HepG2 (cell line): Measurements from ENCODE around the gene C1QTNF5. TPM values are rescaled to one million over a fixed set of nuclear protein-coding genes. Genes with fewer than 3 reads are reported as not detected.

ENCODE experiments used
- CBFB ChIP-seq: sonication (generic); formaldehyde crosslinking; IDR thresholded peaks from 2 replicates; pipeline ENCODE4 v1.4.0; 2020; ENCODE audit warnings: missing genetic modification reagents
- ELF1 ChIP-seq: sonication (generic); formaldehyde crosslinking; IDR thresholded peaks from 2 replicates; pipeline ENCODE4 v1.4.0; 2020; ENCODE audit warnings: missing genetic modification reagents
- EP300 ChIP-seq, 3 experiments: sonication (generic) in 1 of 3; formaldehyde crosslinking in 1 of 3; IDR thresholded peaks; 2 replicates each; pipeline versions ENCODE4 v1.5.1 to v1.6.1; 2011 to 2020; ENCODE audit warnings: low read depth in 2 of 3, low read length in 2 of 3, borderline replicate concordance in 1 of 3, improper control_type of control experiment in 1 of 3, mild to moderate bottlenecking in 1 of 3, missing genetic modification reagents in 1 of 3, moderate library complexity in 1 of 3
- KDM5B ChIP-seq: sonication (generic); formaldehyde crosslinking; IDR thresholded peaks from 2 replicates; pipeline ENCODE4 v1.4.0; 2020; ENCODE audit warnings: missing genetic modification reagents, mild to moderate bottlenecking, borderline replicate concordance
- KLF9 ChIP-seq: IDR thresholded peaks from 2 replicates; pipeline ENCODE4 v1.6.1; 2016; ENCODE audit warnings: low read depth
- NPAS2 ChIP-seq: sonication (generic); formaldehyde crosslinking; IDR thresholded peaks from 2 replicates; pipeline ENCODE4 v1.8.0; 2022; ENCODE audit warnings: mild to moderate bottlenecking, missing genetic modification reagents, borderline replicate concordance
- NR2F2 ChIP-seq: IDR thresholded peaks from 2 replicates; pipeline ENCODE4 v1.6.1; 2012; ENCODE audit warnings: low read depth, inconsistent platforms, borderline replicate concordance
- NRL ChIP-seq: sonication (generic); formaldehyde crosslinking; IDR thresholded peaks from 2 replicates; pipeline ENCODE4 v1.5.0; 2020; ENCODE audit warnings: missing genetic modification reagents, mild to moderate bottlenecking, moderate library complexity, borderline replicate concordance
- RBFOX2 ChIP-seq: fragments of 200-400 bp; formaldehyde crosslinking; IDR thresholded peaks from 2 replicates; pipeline ENCODE4 v1.6.1; 2017; ENCODE audit warnings: low read depth, mild to moderate bottlenecking, low read length
- RFXAP ChIP-seq: sonication (generic); formaldehyde crosslinking; IDR thresholded peaks from 2 replicates; pipeline ENCODE4 v1.4.0; 2020; ENCODE audit warnings: missing genetic modification reagents, borderline replicate concordance
- SRSF4 ChIP-seq: fragments of 200-400 bp; formaldehyde crosslinking; IDR thresholded peaks from one replicate; pipeline ENCODE4 v1.6.1; 2018; ENCODE audit warnings: mild to moderate bottlenecking, low read depth, low read length, moderate library complexity; ENCODE audit not compliant: poor library complexity, severe bottlenecking
- ZFP36 ChIP-seq: fragments of 150-350 bp; IDR thresholded peaks from 2 replicates; pipeline ENCODE4 v1.6.1; 2018; ENCODE audit warnings: borderline replicate concordance, low read length, low read depth; ENCODE audit not compliant: partially characterized antibody
- ZNF230 ChIP-seq: sonication (generic); formaldehyde crosslinking; IDR thresholded peaks from 2 replicates; pipeline ENCODE4 v1.4.0; 2020; ENCODE audit warnings: mild to moderate bottlenecking, missing genetic modification reagents
- ZNF468 ChIP-seq: sonication (generic); formaldehyde crosslinking; IDR thresholded peaks from 2 replicates; pipeline ENCODE4 v1.8.0; 2022; ENCODE audit warnings: mild to moderate bottlenecking, moderate library complexity, missing genetic modification reagents
- ZNF569 ChIP-seq: sonication (generic); formaldehyde crosslinking; IDR thresholded peaks from 2 replicates; pipeline ENCODE4 v1.5.0; 2020; ENCODE audit warnings: mild to moderate bottlenecking, missing genetic modification reagents, moderate library complexity, borderline replicate concordance
- ZNF672 ChIP-seq: sonication (generic); formaldehyde crosslinking; IDR thresholded peaks from 2 replicates; pipeline ENCODE4 v1.8.1; 2022; ENCODE audit warnings: missing genetic modification reagents
- ZNF83 ChIP-seq: sonication (generic); formaldehyde crosslinking; IDR thresholded peaks from 2 replicates; pipeline ENCODE4 v1.4.0; 2020; ENCODE audit warnings: missing genetic modification reagents, mild to moderate bottlenecking, borderline replicate concordance
- polyA plus RNA-seq, 8 experiments: library from polyadenylated mRNA; depleted of rRNA in 3 of 8; stranded (reverse) in 7 of 8; unstranded in 1 of 8; fragments of >200 nt; fragmentation: Illumina TruSeq in 4 of 8; extraction: Trizol in 4 of 8; gene quantifications; 2 replicates each; pipeline versions ENCODE4 v1.2.1 to v1.2.3, GENCODE V29; 2011 to 2016; ENCODE audit warnings: low read depth in 4 of 8, missing spikeins in 1 of 8, mixed read lengths in 1 of 8; ENCODE audit not compliant: insufficient read depth in 1 of 8
- total RNA-seq, 5 experiments: library from RNA; depleted of rRNA; stranded (reverse); fragments of >200 nt; fragmentation: Illumina TruSeq; extraction: Trizol; gene quantifications; 2 replicates each; pipeline ENCODE4 v1.2.3, GENCODE V29; 2016; ENCODE audit warnings: low read depth in 1 of 5
- TF ChIP-seq, protein P1 (sequence below): sonication (generic); formaldehyde crosslinking; IDR thresholded peaks from 2 replicates; pipeline ENCODE4 v1.5.1; 2020; ENCODE audit warnings: mild to moderate bottlenecking, missing genetic modification reagents, moderate library complexity
- TF ChIP-seq, protein P2 (sequence below): sonication (generic); formaldehyde crosslinking; IDR thresholded peaks from 2 replicates; pipeline ENCODE4 v1.8.1; 2023; ENCODE audit warnings: missing genetic modification reagents, inconsistent platforms, borderline replicate concordance
- TF ChIP-seq, protein P3 (sequence below): sonication (generic); formaldehyde crosslinking; IDR thresholded peaks from 2 replicates; pipeline ENCODE4 v1.5.0; 2020; ENCODE audit warnings: missing genetic modification reagents
- TF ChIP-seq, protein P4 (sequence below): sonication (generic); formaldehyde crosslinking; IDR thresholded peaks from 2 replicates; pipeline ENCODE4 v1.4.0; 2020; ENCODE audit warnings: missing genetic modification reagents
- TF ChIP-seq, protein P5 (sequence below): sonication (generic); formaldehyde crosslinking; IDR thresholded peaks from 2 replicates; pipeline ENCODE4 v1.5.0; 2020; ENCODE audit warnings: missing genetic modification reagents

The C1QTNF5 gene
- total and polyA plus RNA-seq, 2 of the 13 experiments (the other 11 are each of a cell fraction or from before 2014, with no cell fraction given): 0.86 to 1.2 TPM

DNA sequence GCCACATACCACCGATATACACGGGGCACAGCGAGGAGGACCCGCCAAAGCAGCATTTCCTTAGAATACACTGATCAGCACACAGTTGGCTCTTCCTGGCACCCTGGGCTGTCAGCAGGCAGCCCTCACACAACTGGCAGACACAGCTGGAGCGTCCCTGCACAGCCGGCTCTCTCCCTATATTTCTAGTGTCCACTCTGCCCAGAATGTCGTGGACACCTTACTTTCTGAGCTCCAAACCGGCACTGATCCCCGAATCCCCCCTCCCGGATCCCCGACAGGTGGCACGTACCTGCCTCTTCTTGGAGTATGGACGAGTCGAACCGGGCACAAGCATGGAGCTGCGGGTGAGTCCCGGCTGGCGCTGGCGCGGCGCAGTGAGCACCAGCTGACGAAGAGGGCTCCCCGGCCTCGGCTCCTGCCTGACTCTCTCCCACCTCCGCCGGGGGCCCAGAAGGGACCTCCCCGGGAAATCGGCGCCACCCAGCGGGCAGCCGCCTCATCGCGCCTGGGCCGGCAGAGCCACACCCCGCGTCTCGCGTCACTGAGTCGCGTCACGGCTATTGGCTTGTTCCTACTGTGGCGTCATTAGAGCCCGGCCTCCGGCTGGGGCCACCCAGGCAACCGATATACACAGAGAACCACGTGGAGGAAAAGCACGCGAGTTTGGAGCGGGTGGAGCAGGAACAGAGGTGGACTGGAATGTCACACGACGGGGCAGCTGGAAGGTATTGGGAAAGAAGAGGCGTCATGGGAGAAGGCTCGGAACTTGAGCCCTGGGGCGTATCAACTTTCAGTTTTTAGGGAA, 40.7 kb upstream of the C1QTNF5 start, which contains the start of gene USP2 (continued):
- TF ChIP-seq, protein P1, sequence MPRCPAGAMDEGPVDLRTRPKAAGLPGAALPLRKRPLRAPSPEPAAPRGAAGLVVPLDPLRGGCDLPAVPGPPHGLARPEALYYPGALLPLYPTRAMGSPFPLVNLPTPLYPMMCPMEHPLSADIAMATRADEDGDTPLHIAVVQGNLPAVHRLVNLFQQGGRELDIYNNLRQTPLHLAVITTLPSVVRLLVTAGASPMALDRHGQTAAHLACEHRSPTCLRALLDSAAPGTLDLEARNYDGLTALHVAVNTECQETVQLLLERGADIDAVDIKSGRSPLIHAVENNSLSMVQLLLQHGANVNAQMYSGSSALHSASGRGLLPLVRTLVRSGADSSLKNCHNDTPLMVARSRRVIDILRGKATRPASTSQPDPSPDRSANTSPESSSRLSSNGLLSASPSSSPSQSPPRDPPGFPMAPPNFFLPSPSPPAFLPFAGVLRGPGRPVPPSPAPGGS (CRISPR knock-in tag): peak; percentile 65; the same call in 1 of the 2 replicates
- TF ChIP-seq KDM5B (CRISPR knock-in tag): peak; percentile 55; the same call in 1 of the 2 replicates
- peak; percentile 76 for TF ChIP-seq RFXAP (CRISPR knock-in tag)
- TF ChIP-seq ZNF569 (CRISPR knock-in tag): no peak
- TF ChIP-seq KLF9: peak; percentile 90; the same call in 1 of the 2 replicates
- no peak for TF ChIP-seq NPAS2 (CRISPR knock-in tag)
- no peak for TF ChIP-seq ZNF230 (CRISPR knock-in tag)
- no peak; the same call in 1 of the 2 replicates for TF ChIP-seq ZNF83 (CRISPR knock-in tag)
- no peak for TF ChIP-seq ZFP36
- TF ChIP-seq SRSF4: no peak
- peak; percentile 60; the same call in 1 of the 2 replicates for TF ChIP-seq CBFB (CRISPR knock-in tag)
- TF ChIP-seq, protein P2, sequence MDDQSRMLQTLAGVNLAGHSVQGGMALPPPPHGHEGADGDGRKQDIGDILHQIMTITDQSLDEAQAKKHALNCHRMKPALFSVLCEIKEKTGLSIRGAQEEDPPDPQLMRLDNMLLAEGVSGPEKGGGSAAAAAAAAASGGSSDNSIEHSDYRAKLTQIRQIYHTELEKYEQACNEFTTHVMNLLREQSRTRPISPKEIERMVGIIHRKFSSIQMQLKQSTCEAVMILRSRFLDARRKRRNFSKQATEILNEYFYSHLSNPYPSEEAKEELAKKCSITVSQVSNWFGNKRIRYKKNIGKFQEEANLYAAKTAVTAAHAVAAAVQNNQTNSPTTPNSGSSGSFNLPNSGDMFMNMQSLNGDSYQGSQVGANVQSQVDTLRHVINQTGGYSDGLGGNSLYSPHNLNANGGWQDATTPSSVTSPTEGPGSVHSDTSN: no peak
- TF ChIP-seq ZNF468 (CRISPR knock-in tag): no peak
- TF ChIP-seq, protein P3, sequence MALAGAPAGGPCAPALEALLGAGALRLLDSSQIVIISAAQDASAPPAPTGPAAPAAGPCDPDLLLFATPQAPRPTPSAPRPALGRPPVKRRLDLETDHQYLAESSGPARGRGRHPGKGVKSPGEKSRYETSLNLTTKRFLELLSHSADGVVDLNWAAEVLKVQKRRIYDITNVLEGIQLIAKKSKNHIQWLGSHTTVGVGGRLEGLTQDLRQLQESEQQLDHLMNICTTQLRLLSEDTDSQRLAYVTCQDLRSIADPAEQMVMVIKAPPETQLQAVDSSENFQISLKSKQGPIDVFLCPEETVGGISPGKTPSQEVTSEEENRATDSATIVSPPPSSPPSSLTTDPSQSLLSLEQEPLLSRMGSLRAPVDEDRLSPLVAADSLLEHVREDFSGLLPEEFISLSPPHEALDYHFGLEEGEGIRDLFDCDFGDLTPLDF: 0 out of 2 replicates have a peak, but pooled peaks have one; percentile 41
- peak; percentile 63 for TF ChIP-seq ELF1 (CRISPR knock-in tag)
- TF ChIP-seq, protein P4, sequence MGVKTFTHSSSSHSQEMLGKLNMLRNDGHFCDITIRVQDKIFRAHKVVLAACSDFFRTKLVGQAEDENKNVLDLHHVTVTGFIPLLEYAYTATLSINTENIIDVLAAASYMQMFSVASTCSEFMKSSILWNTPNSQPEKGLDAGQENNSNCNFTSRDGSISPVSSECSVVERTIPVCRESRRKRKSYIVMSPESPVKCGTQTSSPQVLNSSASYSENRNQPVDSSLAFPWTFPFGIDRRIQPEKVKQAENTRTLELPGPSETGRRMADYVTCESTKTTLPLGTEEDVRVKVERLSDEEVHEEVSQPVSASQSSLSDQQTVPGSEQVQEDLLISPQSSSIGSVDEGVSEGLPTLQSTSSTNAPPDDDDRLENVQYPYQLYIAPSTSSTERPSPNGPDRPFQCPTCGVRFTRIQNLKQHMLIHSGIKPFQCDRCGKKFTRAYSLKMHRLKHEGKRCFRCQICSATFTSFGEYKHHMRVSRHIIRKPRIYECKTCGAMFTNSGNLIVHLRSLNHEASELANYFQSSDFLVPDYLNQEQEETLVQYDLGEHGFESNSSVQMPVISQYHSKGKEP (CRISPR knock-in tag): no peak
- peak in 1 of 2 experiments; percentile 17; a peak in 1 of 4 replicates for TF ChIP-seq EP300 (IDR thresholded peaks at IDR 0.05; ENCODE audit: low read depth in 2 of 2, low read length in 2 of 2)
- peak; percentile 46; the same call in 1 of the 2 replicates for TF ChIP-seq EP300 (CRISPR knock-in tag; IDR thresholded peaks at IDR 0.05; ENCODE audit: borderline replicate concordance)
- TF ChIP-seq, protein P5, sequence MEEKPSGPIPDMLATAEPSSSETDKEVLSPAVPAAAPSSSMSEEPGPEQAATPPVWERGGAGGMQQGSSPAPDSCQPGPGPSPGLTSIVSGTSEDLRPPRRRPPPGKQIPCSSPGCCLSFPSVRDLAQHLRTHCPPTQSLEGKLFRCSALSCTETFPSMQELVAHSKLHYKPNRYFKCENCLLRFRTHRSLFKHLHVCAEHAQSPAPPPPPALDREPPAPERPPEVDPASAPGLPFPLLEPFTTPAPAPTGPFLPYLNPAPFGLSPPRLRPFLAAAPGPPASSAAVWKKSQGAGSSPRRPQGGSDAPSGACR (CRISPR knock-in tag): no peak
- TF ChIP-seq ZNF672: no peak
- TF ChIP-seq RBFOX2: peak; percentile 74
- peak; percentile 69 for TF ChIP-seq NRL (CRISPR knock-in tag)
- peak; percentile 44; the same call in 1 of the 2 replicates for TF ChIP-seq NR2F2
